BLaER1 treated with 17β-estradiol and CSF1 and Interleukin-3, amounts not matched to agents 10 nM and 100 nM (cell line): ENCODE data around the gene MEF2C.

Source experiments
- H3K27ac ChIP-seq, 11 experiments: shearing (Covaris generic); formaldehyde crosslinking; 2 replicates each; pipeline ENCODE4 v1.8.1; 2022
- H3K27me3 ChIP-seq, 11 experiments: shearing (Covaris generic); formaldehyde crosslinking; 2 replicates each; pipeline ENCODE4 v1.8.1; 2022
- H3K36me3 ChIP-seq, 11 experiments: shearing (Covaris generic); formaldehyde crosslinking; 2 replicates each; pipeline ENCODE4 v1.8.1; 2022
- H3K4me1 ChIP-seq, 10 experiments: shearing (Covaris generic); formaldehyde crosslinking; 2 replicates each; pipeline ENCODE4 v1.8.1; 2022
- H3K4me2 ChIP-seq, 11 experiments: shearing (Covaris generic); formaldehyde crosslinking; 2 replicates each; pipeline ENCODE4 v1.8.1; 2022
- H3K4me3 ChIP-seq, 10 experiments: shearing (Covaris generic); formaldehyde crosslinking; 2 replicates each; pipeline ENCODE4 v1.8.1; 2022
- H3K9ac ChIP-seq, 11 experiments: shearing (Covaris generic); formaldehyde crosslinking; 2 replicates each; pipeline ENCODE4 v1.8.1; 2022
- H3K9me3 ChIP-seq, 11 experiments: shearing (Covaris generic); formaldehyde crosslinking; replicated peaks in 1 of 11; 2 replicates each; pipeline ENCODE4 v1.8.1; 2022
- H4K20me1 ChIP-seq, 11 experiments: shearing (Covaris generic); formaldehyde crosslinking; 2 replicates each; pipeline ENCODE4 v1.8.1; 2022
- Cebpa-rat ChIP-seq, 11 experiments: shearing (Covaris generic); IDR thresholded peaks; 2 replicates each; pipeline ENCODE4 v1.8.1; 2022

MEF2C gene

DNA sequence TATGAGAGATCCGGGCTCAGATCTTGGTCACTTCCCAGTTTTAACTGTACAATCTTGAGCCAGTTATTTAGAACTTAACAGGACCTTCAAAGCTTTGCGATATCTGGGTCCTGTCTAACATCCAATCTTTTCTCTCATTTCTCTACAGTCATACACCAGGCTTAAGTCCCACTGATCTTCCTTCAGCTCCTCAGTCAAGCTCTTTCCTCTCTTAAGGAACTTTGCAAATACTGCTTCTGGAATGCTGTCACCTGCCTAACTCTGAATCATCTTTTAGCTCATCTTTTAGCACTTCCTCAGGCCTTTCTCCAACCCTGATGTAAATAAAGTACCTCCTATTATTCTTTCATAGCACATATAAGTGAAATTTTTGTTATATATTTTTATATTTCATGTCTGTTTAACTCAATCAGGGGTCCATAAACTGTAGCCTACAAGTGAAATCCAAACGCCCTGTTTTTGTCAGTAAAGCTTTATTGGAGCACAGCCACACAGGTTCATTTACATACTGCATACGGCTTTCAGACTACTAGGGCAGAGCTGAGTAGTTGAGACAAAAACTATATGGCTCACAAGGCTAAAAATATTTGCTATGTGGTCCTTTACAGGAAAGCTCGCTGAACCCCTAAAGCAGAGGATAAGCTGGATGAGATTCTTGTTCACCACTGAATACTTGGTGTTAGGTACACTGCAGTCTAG is 63.5 kb downstream of the MEF2C start:
- peaks cover 35 to 89% (median 53%) of the 10 kb centered on the region in 10 experiments for H3K4me1 ChIP-seq
- peaks cover 27 to 92% (median 64%) of the 10 kb centered on the region in 11 experiments; a peak in 21 of 22 replicates for H3K36me3 ChIP-seq
- H3K4me2 ChIP-seq: peak overlapping the region; percentile 80 to 100 (median 91)
- H3K9me3 ChIP-seq: no peaks in the 10 kb centered on the region
- H3K4me3 ChIP-seq: peak overlapping the region; percentile 32 to 90 (median 67); a peak in 19 of 20 replicates
- H3K9ac ChIP-seq: peak overlapping the region; percentile 67 to 95 (median 88)
- TF ChIP-seq Cebpa-rat (IDR thresholded peaks at IDR 0.05): no peak
- peaks cover 0 to 35% (median 0%) of the 10 kb centered on the region in 11 experiments; a peak in 9 of 22 replicates for H4K20me1 ChIP-seq
- peak overlapping the region; percentile 90 to 99 (median 96); a peak in 21 of 22 replicates for H3K27ac ChIP-seq
- H3K27me3 ChIP-seq: no peaks in the 10 kb centered on the region

DNA sequence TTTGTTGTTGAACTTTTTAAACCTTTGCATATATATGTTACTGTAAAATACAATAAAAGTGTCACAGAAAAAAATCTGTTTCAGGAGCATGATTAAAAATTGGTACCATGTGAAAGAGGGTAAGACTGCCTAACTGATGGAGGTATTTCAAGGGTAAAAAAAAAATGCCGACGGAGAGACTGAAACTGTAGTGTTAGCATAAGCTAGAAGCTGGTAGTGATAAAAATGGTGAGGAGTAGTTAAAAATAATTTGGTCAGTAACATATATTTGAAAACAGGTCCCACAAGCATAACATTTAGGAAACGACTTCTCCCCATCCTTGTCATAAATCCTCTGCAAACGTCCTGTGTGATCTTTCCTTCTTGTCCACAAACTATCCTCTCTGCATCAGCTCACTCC is 64.7 kb downstream of the MEF2C start:
- Histone ChIP-seq H3K4me1 (peaks cover 47 to 96% (median 65%) of the 10 kb centered on the region in 10 experiments), H3K27me3 (no peaks in the 10 kb centered on the region), H3K9me3 (no peaks in the 10 kb centered on the region), H4K20me1 (peaks cover 0 to 47% (median 6%) of the 10 kb centered on the region in 11 experiments; a peak in 11 of 22 replicates), H3K4me2 (peak overlapping the region; percentile 80 to 100 (median 91)), H3K27ac (peak overlapping the region; percentile 90 to 99 (median 96); a peak in 21 of 22 replicates), H3K36me3 (peaks cover 36 to 100% (median 71%) of the 10 kb centered on the region in 11 experiments), H3K9ac (peak overlapping the region; percentile 67 to 95 (median 88)), H3K4me3 (peak overlapping the region; percentile 24 to 90 (median 67); a peak in 18 of 20 replicates)
- TF ChIP-seq Cebpa-rat (IDR thresholded peaks at IDR 0.05): no peak

DNA sequence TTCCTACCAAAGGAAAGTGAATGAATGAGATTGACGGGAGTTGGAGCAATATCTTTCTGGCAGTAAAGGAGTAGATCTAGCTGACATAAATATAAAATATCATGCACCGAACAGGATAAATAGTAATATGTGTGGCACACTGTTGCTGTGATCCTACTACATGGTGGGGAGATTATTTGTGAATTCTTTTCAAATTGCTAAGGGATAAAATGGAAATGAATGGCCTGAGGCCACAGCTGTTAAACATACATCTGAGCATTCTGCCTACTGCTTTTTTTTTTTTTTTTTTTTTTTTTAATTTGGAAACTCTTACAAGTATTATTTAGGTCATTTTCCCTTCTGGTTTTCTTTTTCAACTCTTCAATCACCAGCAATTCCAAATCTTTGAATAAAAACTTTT is 66.8 kb downstream of the MEF2C start:
- H3K4me3 ChIP-seq: peak overlapping the region in 8 of 10 experiments; percentile 12 to 90 (median 42); a peak in 12 of 20 replicates
- no peaks in the 10 kb centered on the region for H3K27me3 ChIP-seq
- H3K4me1 ChIP-seq: peaks cover 68 to 100% (median 84%) of the 10 kb centered on the region in 10 experiments
- H3K9ac ChIP-seq: peak overlapping the region in 10 of 11 experiments; percentile 48 to 95 (median 86); a peak in 18 of 22 replicates
- peaks cover 0 to 68% (median 11%) of the 10 kb centered on the region in 11 experiments; a peak in 12 of 22 replicates for H4K20me1 ChIP-seq
- TF ChIP-seq Cebpa-rat (IDR thresholded peaks at IDR 0.05): no peak
- peak overlapping the region; percentile 43 to 99 (median 95); a peak in 21 of 22 replicates for H3K27ac ChIP-seq
- peaks cover 24 to 100% (median 71%) of the 10 kb centered on the region in 11 experiments for H3K36me3 ChIP-seq
- H3K9me3 ChIP-seq: no peaks in the 10 kb centered on the region
- H3K4me2 ChIP-seq: peak overlapping the region; percentile 76 to 100 (median 90)

DNA sequence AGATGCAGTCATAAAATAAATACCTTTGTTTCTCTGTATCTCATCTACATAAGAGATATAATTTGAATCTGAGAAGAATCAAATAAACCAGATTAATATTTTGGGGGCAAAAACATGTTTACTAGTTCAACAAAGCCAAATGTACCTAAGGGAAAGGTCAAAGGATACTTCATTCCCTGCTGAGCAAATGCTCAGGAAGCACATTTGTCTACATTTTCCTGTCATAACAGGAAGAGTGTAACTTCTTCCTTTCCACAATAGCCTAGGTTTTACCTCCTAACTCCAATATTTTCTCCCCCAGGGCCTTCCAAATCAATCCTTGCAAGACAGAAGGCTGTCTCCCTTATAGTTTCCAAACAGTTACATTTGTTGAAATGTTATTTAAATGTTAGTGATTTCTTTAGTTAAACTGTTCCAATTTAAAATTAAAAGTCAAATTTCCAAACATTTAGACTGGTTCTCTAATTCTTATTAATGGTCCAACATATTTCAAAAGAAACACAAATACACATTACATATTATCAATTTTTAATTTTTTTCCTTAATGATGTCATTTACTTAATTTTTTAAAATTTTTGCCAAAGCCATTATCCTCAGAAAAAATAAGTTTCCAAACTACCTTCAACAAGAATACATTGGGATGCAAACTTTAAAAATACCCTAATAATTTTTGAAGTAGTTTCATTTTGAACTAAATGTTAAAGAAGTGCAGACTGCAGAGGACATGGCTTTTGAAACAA is 67.8 kb downstream of the MEF2C start:
- Histone ChIP-seq H3K4me3 (peak overlapping the region in 9 of 10 experiments; percentile 12 to 90 (median 45); a peak in 14 of 20 replicates), H3K9me3 (no peaks in the 10 kb centered on the region), H3K27ac (peak overlapping the region; percentile 43 to 99 (median 95); a peak in 21 of 22 replicates), H3K4me1 (peaks cover 76 to 100% (median 91%) of the 10 kb centered on the region in 10 experiments), H3K9ac (peak overlapping the region in 10 of 11 experiments; percentile 48 to 95 (median 86); a peak in 16 of 22 replicates), H3K27me3 (no peaks in the 10 kb centered on the region), H4K20me1 (peaks cover 0 to 77% (median 19%) of the 10 kb centered on the region in 11 experiments; a peak in 12 of 22 replicates), H3K36me3 (peaks cover 31 to 100% (median 71%) of the 10 kb centered on the region in 11 experiments), H3K4me2 (peak overlapping the region; percentile 80 to 100 (median 90))
- TF ChIP-seq Cebpa-rat (IDR thresholded peaks at IDR 0.05): no peak

DNA sequence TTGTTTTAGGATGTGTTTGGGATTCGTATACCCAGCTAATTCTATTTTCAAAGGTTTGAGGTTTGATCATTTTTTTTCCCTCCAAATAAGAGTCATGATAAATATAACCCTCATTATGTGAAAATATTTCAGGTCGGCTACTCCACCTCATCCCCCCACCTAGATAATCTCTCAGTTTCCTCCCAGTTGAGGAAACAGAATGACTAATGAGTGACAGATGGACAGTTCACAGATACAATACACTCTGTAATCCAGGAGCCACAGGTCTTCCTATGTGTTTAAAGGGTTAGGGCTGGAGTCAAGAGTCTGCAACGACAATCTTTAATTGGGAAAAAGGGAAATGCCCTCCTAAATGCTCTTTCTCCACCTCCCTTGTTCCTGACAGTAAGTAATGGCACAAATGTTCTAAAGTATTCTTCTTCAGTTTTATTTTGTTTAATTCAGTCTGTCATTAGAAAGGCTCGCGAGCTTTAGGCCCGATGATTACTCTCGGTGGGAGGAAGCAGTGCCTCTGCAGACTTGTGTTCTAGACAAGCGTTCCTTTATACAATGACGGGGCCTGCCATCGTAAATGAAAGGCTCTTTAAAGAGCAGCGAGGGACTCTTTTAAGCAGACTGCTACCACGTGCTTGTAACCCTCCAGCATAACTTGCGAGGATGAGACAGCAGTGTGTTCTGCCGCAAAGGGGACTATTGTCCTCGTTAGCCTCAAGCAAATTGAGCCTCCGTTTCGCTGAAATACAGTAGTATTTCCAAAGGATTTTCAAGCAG is 69.0 kb downstream of the MEF2C start:
- peaks cover 0 to 80% (median 23%) of the 10 kb centered on the region in 11 experiments; a peak in 13 of 22 replicates for H4K20me1 ChIP-seq
- peak overlapping the region; percentile 43 to 99 (median 94); a peak in 21 of 22 replicates for H3K27ac ChIP-seq
- H3K4me2 ChIP-seq: peak overlapping the region; percentile 80 to 100 (median 90)
- TF ChIP-seq Cebpa-rat (IDR thresholded peaks at IDR 0.05): no peak
- peaks cover 39 to 100% (median 80%) of the 10 kb centered on the region in 11 experiments for H3K36me3 ChIP-seq
- peak overlapping the region in 8 of 11 experiments; percentile 12 to 94 (median 48); a peak in 13 of 22 replicates for H3K9ac ChIP-seq
- H3K4me1 ChIP-seq: peaks cover 67 to 98% (median 87%) of the 10 kb centered on the region in 10 experiments
- no peaks in the 10 kb centered on the region for H3K9me3 ChIP-seq
- H3K27me3 ChIP-seq: no peaks in the 10 kb centered on the region
- H3K4me3 ChIP-seq: peak overlapping the region in 4 of 10 experiments; percentile 8 to 31 (median 14); a peak in 4 of 20 replicates

DNA sequence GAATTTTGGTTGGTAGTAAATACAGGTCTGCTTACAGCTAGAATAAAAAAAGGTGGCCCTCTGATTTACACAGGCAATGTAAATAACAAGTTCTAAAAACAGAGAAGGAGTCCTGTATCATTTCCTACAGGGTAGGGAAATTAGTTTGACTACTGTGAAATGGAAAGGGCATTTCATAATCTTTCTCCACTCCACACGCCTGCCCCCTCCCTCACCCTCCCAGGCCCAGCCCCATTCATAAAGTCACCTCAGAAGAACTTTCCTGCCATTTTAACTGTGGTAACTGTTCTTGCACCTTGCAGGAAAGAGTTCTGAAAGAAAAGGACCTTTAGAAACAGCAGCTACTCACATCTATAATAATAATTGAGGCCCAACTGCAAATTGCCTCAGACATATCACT is 69.7 kb downstream of the MEF2C start:
- peaks cover 0 to 83% (median 29%) of the 10 kb centered on the region in 11 experiments; a peak in 13 of 22 replicates for H4K20me1 ChIP-seq
- H3K4me2 ChIP-seq: peak overlapping the region; percentile 80 to 100 (median 90)
- peak overlapping the region in 9 of 11 experiments; percentile 58 to 99 (median 95); a peak in 19 of 22 replicates for H3K27ac ChIP-seq

DNA sequence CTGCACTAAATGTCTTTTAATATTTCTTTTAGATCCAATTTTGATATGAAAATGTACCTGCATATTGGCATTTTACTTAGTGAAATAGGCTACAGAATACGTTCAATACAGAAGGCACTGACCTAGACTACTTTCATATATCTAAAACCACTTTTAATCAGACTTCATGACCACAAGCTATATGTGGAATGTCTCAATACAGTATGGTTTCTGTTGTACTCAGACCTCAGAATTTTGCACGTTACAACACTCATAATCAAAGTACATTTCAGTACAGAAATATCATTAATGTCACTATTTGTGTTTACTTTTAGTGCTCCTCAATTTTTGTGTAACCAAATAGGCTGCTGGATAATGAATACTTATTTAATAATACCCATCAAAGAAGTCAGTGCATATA is 74.8 kb downstream of the MEF2C start:
- Histone ChIP-seq H3K27ac (no peak overlapping the region), H3K9ac (no peak overlapping the region), H3K4me2 (no peak overlapping the region), H3K4me1 (peaks cover 24 to 78% (median 35%) of the 10 kb centered on the region in 10 experiments), H3K4me3 (no peak overlapping the region), H3K27me3 (no peaks in the 10 kb centered on the region), H3K36me3 (peaks cover 49 to 100% (median 92%) of the 10 kb centered on the region in 11 experiments), H3K9me3 (peaks cover 0 to 6% (median 0%) of the 10 kb centered on the region in 11 experiments; a peak in 1 of 22 replicates), H4K20me1 (peaks cover 22 to 97% (median 53%) of the 10 kb centered on the region in 11 experiments; a peak in 21 of 22 replicates)
- no peak for TF ChIP-seq Cebpa-rat (IDR thresholded peaks at IDR 0.05)

More for the DNA sequence above, 69.7 kb downstream of the MEF2C start:
- H3K4me3 ChIP-seq: peak overlapping the region in 2 of 10 experiments; percentile 4 to 28; a peak in 2 of 20 replicates
- H3K27me3 ChIP-seq: no peaks in the 10 kb centered on the region
- no peak for TF ChIP-seq Cebpa-rat (IDR thresholded peaks at IDR 0.05)
- H3K9me3 ChIP-seq: no peaks in the 10 kb centered on the region
- H3K4me1 ChIP-seq: peaks cover 60 to 97% (median 80%) of the 10 kb centered on the region in 10 experiments
- H3K9ac ChIP-seq: peak overlapping the region in 3 of 11 experiments; percentile 29 to 94 (median 29); a peak in 5 of 22 replicates
- peaks cover 39 to 100% (median 80%) of the 10 kb centered on the region in 11 experiments for H3K36me3 ChIP-seq
